PC-3 (cell line): ENCODE data around the gene ACP7.

Experiments used
- EZH2 ChIP-seq: fragments of 300-600 bp; sonication (generic); IDR thresholded peaks from one replicate; pipeline ENCODE4 v1.6.1; 2017; ENCODE audit warnings: antibody characterized with exemption, mild to moderate bottlenecking, low read length; ENCODE audit not compliant: unreplicated experiment
- TF ChIP-seq, protein P1 (sequence below): fragments of 300-600 bp; sonication (generic); conservative IDR thresholded peaks from 2 replicates; pipeline ENCODE4 v1.5.1; 2017; ENCODE audit warnings: antibody characterized with exemption, low read depth, mild to moderate bottlenecking, low read length

GRCh38 chr19:39054091-39054470 is 30.1 kb upstream of the ACP7 start:
- TF ChIP-seq, protein P1, sequence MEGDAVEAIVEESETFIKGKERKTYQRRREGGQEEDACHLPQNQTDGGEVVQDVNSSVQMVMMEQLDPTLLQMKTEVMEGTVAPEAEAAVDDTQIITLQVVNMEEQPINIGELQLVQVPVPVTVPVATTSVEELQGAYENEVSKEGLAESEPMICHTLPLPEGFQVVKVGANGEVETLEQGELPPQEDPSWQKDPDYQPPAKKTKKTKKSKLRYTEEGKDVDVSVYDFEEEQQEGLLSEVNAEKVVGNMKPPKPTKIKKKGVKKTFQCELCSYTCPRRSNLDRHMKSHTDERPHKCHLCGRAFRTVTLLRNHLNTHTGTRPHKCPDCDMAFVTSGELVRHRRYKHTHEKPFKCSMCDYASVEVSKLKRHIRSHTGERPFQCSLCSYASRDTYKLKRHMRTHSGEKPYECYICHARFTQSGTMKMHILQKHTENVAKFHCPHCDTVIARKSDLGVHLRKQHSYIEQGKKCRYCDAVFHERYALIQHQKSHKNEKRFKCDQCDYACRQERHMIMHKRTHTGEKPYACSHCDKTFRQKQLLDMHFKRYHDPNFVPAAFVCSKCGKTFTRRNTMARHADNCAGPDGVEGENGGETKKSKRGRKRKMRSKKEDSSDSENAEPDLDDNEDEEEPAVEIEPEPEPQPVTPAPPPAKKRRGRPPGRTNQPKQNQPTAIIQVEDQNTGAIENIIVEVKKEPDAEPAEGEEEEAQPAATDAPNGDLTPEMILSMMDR = no peak
- TF ChIP-seq EZH2 = no peak
